Activated effector memory CD4-positive, alpha-beta T cell treated with Interleukin-2 at 50 U/mL for 16 hours (primary cell): ENCODE data around the gene INPP5E.

ENCODE experiments used
- DNase-seq: peaks from one replicate; pipeline ENCODE4 v3.0.0-alpha.2; 2020

INPP5E gene

DNA sequence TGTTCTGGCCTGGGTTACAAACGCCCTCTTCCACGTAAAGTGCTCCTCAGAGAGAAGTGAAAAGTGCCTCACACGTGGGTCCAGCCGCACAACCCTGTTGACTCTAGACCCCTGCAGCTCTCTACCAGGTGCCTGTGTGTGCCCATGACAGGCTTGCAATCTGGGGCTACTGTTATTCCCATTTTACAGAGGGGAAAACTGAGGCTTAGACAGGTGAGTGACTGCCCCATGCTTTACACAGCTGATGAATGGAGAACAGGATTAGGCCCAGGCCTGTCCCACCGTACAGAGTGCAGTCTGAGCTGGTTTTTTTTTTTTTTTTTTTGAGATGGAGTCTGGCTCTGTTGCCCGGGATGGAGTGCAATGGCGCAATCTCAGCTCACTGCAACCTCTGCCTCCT lies 6.2 kb upstream of the INPP5E start:
- no peak for DNase-seq

DNA sequence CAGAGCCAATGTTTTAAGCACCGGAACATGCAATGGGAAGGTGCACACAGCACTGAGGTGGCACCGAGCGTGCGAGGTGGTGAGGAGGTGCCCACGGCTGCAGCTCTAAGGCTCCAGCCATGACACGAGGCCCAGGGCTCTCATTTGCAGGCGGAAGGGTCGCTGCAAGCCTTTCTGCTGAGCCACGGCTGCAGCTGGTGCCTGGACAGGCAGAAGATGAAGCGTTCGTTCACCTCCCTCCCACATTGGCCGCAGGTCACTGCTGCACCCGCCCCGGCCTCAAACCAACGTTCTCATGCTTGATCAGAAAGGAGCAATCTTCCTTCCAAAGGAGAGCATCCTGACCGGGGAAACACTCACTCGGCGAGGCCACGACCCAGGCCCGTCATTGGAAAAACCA lies 4.5 kb upstream of the INPP5E start:
- no peak for DNase-seq

DNA sequence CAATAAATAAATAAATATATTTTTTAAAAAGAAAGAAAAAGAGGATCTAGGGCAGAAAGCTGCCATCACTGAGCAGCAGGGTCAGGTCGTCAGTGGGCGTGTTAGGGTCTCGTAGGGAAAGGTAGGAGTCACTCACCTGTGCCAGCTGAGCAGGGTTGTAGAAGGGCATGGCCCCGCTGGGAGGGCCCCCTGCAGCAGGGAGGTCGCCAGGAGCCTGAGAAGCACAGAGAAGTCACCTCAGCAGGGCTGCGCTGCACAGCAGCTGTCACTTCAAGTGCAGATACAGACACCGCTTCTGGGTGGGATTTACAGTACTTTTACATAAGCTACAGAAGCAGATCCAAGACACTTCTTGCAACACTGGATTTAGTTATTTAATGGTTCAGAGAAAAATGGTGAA lies 4.0 kb upstream of the INPP5E start:
- no peak for DNase-seq

DNA sequence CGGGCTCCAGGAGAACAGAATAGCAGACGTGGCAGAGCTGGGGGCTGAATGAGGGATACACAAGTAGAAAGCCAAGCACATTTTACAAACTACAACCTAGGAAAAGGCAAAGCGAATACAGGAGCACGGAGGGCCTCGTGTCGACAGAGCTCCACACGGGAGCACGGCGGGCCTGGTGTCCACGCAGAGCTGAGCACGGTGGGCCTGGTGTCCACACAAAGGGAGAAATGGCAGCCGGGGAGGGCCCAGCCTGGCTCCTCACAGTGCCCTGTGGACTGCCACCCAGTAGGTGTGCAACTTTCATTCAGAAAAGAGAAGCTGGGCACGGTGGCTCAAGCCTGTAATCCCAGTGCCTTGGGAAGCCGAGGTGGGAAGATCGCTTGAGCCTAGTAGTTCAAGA lies 3.4 kb upstream of the INPP5E start:
- no peak for DNase-seq

GRCh38 chr9:136442265-136442664 lies 2.6 kb upstream of the INPP5E start:
- DNase-seq = no peak

DNA sequence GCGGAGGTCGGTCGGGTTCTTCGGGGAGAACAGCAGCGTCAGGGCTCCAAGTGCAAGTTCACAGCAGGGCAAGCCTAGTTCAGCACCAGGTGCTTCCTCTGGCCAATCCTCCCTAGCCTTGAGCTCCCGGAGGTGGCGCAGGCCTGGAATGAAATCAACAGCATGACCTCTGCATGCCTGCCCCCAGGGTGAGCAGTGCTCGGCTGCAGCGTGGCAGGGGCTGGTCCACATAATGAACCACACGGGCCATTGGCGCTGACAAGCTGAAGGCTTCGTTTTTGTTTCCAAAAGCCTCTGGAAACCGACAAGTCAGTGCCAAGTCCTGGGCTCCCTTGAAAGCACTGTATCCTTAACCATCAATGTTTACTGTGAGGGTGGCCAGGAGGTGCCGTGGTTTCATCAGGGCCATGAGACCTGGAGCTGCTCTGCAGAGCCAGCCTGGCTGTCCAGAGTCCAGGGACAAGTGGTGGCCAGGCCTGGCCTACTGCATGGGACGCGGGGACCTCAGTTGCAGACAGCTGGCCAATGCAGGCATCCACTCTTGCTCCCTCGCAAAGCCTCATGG lies 2.1 kb upstream of the INPP5E start:
- DNase-seq = no peak

DNA sequence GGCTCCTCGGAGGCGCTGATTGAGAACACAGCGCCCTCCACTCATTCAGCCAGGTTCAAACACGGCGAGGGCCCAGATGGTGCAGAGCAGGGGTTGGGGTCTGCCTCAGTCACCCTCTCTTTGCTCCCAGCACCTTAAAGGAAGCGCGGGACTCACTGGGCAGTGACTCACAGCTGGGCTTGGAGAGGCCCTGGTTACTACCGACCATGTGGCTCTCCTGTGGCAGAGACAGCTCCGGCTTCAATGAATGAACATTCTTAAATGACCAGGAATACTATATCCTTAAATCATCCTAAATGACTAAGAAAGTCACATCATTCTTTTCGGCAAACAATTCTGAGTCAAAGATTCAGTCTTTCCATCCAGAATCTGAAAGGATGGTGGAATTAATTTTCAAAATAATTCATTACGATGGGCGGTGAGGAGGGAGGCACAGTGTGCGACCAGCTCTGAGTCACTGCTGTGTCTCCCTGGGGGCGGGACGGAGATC lies 1.6 kb upstream of the INPP5E start:
- DNase-seq = no peak

- DNase-seq = peak; percentile 39
These were observed 831 bp downstream of the INPP5E start for GRCh38 chr9:136438548-136439480.

- no peak for DNase-seq
These were observed 1.7 kb downstream of the INPP5E start for GRCh38 chr9:136437839-136438547.

DNA sequence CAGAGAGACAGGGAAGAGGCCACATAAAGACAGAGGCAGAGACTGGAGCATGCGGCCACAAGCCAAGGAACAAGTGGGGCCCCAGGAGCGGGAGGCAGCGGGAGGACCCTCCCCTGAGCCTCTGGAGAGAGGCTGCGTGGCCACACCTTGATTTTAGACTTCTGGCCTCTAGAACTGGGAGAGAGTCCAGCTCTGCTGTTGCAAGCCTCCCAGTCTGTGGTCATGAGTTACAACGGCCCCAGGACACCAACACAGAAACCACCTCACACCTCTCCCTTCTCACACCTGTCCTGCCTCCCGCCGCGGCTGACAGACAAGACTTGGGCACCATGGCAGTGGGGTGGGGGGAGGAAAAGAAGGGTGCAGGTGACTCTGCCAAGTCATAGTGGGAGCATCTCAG lies 2.2 kb downstream of the INPP5E start:
- DNase-seq = no peak

- no peak for DNase-seq
These were observed 3.5 kb downstream of the INPP5E start for GRCh38 chr9:136436055-136436634.

DNA sequence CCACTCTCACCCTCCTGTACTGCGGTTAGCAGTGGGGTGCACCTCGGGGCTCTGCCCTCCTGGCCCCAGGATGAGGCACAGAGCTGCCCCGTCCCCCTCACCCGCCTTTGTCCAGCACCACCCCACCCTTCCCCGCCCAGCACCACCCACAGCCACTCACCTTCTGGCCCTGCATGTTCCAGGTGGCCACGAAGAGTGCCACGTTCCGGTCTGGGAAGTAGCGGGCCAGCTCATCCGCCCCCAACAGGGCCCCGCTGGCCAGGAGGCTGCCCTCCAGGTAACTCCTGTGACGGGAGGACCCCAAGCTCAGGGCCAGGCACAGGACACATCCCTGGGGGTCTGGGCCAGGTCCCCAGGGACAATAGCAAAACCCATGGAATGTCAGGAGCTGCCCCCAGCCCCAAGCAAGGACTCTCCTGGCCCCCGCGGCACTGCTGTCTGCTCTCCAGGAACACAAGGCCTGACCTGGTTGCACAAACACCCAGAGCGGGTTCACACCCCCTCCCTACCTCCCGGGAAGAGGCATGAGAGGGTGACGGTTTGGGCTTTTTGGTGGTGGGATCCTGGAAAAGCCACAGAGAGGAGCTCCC lies 5.0 kb downstream of the INPP5E start:
- no peak for DNase-seq

GRCh38 chr9:136433849-136434579 lies 5.6 kb downstream of the INPP5E start:
- DNase-seq = no peak

DNA sequence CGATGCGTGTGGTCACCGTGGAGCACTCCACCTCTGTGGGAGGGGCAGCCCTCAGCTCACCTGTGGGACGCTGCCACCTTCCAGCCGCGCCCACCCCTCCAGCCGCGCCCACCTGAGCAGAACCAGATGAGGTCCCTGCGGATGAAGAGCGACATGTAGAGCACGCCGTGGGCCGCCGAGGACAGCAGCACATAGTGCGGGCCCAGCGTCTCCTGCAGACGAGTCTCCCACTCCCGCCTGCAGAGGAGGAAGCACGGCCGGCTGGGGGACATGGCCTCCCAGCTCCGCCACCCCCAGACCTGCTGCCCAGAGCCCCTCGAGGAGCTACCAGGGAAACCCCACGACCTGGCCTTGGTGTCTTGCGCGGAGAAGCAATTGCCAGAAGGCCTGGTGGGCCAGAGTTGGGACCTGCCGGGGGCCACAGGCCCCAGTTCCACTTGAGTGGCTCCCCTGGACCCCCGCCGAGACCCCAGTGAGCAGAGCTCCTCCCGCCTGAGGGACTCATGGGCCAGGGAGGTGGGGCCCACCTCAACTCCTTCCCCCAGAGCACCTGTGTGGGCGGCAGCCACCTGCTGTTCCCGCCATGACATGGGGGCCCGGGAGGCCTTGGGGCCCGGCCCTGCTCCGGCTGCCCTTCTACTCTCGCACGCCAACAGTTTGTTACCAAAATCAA lies 6.5 kb downstream of the INPP5E start:
- no peak for DNase-seq

DNA sequence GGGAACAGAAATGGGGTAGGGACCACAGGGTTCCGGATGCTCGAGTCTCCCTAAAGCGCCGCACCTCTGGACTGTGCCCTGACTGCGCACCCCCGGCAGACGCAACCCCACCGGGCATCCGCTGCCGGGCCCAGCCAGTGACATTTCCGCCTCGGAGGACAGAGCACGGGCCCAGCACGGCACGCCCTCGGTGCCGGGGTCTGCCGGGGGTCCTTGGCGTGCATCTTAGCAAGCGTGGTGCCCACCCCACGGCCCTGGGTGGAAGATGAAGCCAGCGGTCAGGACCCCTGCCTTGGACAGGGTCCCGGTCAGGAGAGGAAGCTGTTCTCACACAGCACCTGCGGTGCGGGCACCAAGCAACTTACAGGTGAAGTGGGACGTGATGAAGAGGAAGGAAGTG lies 7.1 kb downstream of the INPP5E start:
- no peak for DNase-seq

- DNase-seq = no peak
These were observed 7.8 kb downstream of the INPP5E start for GRCh38 chr9:136431782-136432350.

- no peak for DNase-seq
These were observed 8.9 kb downstream of the INPP5E start for GRCh38 chr9:136430588-136431234.

- no peak for DNase-seq
These were observed 9.8 kb downstream of the INPP5E start for GRCh38 chr9:136429683-136430491.

DNA sequence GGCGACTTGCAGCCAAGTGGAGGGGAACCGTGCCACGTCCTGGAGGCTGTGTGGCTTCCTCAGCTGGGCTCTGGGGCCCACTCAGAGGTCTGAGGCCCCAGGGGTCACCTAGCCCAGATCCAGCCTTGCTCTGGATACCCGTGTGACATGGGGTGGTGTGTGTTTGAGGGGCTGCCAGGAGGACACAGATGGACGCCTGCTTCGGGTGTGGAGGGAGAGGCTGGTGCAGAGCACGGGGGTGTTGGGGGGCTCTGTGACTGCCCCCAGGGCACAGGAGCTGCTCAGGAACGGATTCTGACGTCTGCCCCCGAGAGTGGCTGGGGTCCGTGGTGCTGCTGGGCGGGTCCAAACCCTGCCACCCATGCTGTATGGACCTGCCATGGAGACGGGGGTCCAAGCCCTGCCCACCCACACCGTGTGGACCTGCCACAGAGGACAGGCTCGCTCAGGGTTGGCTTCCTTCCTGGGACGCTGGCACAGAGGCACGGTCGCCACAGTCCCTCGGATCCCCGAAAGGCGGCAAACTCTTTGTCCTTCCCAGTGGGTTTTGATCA lies 10.5 kb downstream of the INPP5E start:
- no peak for DNase-seq

- no peak for DNase-seq
These were observed 12.9 kb downstream of the INPP5E start for GRCh38 chr9:136426787-136427186.
